ENCODE measurements around the gene CLDN3. TPM values are rescaled to one million over a fixed set of nuclear protein-coding genes. Genes with fewer than 3 reads are reported as not detected.

CLDN3 gene
- total RNA-seq, 4 donors from 2014 or later = 1.3 TPM; not detected in 3

DNA sequence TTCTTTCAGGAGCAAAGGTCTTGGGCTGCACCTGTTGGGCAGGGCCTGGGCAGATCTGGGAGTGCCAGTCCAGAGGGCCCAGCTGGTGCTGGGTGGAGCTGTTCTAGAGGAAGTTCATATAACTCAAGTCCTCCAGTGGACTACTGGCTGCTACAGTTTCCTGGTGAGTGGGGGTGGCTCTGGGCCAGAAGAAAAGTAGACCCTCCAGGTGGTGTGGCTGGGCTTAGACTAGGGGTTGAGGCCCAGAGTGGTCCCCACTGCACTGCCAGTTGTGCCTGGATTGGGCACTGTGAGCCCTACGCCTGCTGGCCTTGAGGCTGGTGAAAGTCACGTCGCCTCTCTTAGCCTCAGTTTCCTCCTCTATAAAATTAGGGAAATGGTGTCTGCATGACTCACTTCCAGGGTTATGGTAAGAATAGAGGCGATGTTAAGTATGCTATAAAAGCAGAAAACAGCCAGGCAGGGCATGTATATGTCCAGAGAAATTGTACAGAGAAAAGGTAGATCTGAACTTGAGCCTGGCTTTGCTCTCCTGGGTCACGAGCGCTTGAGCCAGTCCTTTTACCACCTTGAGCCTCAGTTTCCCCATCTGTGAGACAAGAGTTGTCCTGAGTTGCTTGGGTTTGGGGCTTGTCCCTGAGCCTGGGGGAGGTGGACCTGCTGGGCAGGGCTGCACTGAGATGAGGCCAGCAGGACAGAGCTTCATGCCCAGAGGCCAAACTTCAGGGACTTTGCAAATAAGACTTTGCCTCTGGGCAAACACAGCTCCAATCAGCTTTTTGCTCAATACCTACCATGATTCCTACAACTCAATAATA, 3.8 kb upstream of the CLDN3 start:
- 87 to 88% methylated on average over 3 to 5 of the region's 6 CpGs for WGBS, 2 donors
- Histone ChIP-seq H3K4me1 (peaks cover 0 to 14% (median 6%) of the 10 kb centered on the region in 3 donors), H3K4me3 (no peak overlapping the region), H3K27me3 (peaks cover 0 to 49% (median 6%) of the 10 kb centered on the region in 4 donors), H3K27ac (no peak overlapping the region), H3K36me3 (no peaks in the 10 kb centered on the region), H3K9me3 (no peaks in the 10 kb centered on the region)
- intact Hi-C loops (cut with DNase I) = no loop called here
- DNase-seq = no peak
- no peak for TF ChIP-seq POLR2A (IDR thresholded peaks at IDR 0.05)
- TF ChIP-seq, protein P1, sequence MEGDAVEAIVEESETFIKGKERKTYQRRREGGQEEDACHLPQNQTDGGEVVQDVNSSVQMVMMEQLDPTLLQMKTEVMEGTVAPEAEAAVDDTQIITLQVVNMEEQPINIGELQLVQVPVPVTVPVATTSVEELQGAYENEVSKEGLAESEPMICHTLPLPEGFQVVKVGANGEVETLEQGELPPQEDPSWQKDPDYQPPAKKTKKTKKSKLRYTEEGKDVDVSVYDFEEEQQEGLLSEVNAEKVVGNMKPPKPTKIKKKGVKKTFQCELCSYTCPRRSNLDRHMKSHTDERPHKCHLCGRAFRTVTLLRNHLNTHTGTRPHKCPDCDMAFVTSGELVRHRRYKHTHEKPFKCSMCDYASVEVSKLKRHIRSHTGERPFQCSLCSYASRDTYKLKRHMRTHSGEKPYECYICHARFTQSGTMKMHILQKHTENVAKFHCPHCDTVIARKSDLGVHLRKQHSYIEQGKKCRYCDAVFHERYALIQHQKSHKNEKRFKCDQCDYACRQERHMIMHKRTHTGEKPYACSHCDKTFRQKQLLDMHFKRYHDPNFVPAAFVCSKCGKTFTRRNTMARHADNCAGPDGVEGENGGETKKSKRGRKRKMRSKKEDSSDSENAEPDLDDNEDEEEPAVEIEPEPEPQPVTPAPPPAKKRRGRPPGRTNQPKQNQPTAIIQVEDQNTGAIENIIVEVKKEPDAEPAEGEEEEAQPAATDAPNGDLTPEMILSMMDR (IDR thresholded peaks at IDR 0.05) = no peak

DNA sequence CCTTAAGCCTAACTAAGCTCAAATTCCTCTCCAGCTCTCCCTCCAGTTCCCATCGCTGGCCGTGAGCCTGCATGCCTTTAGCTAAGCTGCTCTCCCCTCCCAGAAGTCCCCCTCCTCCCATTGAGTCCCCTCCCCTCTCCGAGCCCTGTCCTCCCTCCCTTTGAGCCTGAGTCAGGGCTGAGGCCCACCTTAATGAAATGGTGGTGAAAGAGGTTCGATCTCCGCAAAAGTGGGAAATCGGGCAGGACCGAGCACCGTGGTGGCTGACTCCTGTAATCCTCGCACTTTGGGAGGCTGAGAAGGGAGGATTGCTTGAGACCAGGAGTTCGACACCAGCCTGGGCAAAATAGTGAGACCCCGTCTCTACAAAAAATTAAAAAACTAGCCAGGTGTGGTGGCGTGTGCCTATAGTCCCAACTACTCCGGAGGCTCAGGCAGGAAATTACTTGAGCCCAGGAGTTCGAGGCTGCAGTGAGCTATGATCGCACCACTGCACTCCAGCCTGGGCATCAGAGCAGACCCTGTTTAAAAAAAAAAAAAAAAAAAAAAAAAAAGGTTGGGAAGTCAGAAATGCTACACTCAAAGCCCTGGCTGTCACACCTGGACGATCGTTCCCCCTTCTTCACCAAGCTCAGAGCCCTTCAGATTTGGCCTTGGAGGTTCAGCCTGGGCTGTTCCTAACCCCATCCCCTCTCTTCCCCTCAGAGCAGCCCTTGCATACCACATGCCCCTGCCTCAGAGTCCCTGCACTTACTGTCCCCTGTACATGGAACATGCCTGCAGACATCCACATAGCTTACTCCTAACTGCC, 995 bp upstream of the CLDN3 start:
- peaks cover 0 to 69% (median 6%) of the 10 kb centered on the region in 4 donors for H3K27me3 ChIP-seq
- 60 to 67% methylated on average over 11 to 15 of the region's 17 CpGs for WGBS, 2 donors
- no peaks in the 10 kb centered on the region for H3K9me3 ChIP-seq
- intact Hi-C loops (cut with DNase I) = no loop called here
- TF ChIP-seq, protein P1 (IDR thresholded peaks at IDR 0.05) = no peak
- TF ChIP-seq POLR2A (IDR thresholded peaks at IDR 0.05) = no peak
- H3K4me3 ChIP-seq = peak overlapping the region in 2 of 4 donors; percentile 39 to 56
- H3K36me3 ChIP-seq = no peaks in the 10 kb centered on the region
- no peak overlapping the region for H3K27ac ChIP-seq
- no peak for DNase-seq
- H3K4me1 ChIP-seq = peaks cover 0 to 14% (median 6%) of the 10 kb centered on the region in 3 donors

DNA sequence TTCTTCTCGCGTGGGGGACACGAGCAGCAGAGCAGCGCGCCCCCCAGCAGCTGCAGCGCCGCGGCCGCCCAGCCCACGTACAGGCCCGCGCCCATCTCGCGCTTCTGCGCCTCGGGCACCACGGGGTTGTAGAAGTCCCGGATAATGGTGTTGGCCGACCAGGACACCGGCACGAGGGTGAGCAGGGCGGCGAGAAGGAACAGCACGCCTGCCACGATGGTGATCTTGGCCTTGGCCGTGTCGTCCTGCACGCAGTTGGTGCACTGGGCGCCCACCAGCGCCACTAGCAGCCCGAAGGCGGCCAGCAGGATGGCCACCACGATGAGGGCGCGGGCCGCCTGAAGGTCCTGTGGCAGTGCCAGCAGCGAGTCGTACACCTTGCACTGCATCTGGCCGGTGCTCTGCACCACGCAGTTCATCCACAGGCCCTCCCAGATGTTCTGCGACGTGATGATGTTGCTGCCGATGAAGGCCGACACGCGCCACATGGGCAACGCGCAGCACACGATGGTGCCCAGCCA, 529 bp downstream of the CLDN3 start:
- TF ChIP-seq POLR2A (IDR thresholded peaks at IDR 0.05) = no peak
- TF ChIP-seq, protein P1 (IDR thresholded peaks at IDR 0.05) = no peak
- WGBS, 2 donors = 25% methylated on average over 16 of the region's 49 CpGs; no CpG with 5 or more reads in 1 of the 2 donors
- peaks cover 0 to 14% (median 6%) of the 10 kb centered on the region in 3 donors for H3K4me1 ChIP-seq
- no peak for DNase-seq
- H3K4me3 ChIP-seq = peak overlapping the region in 2 of 4 donors; percentile 39 to 56
- H3K27me3 ChIP-seq = peaks cover 0 to 69% (median 6%) of the 10 kb centered on the region in 4 donors
- no peaks in the 10 kb centered on the region for H3K36me3 ChIP-seq
- no peaks in the 10 kb centered on the region for H3K9me3 ChIP-seq
- peak overlapping the region in 1 of 4 donors; percentile 57 for H3K27ac ChIP-seq
- intact Hi-C loops (cut with DNase I) = no loop called here

DNA sequence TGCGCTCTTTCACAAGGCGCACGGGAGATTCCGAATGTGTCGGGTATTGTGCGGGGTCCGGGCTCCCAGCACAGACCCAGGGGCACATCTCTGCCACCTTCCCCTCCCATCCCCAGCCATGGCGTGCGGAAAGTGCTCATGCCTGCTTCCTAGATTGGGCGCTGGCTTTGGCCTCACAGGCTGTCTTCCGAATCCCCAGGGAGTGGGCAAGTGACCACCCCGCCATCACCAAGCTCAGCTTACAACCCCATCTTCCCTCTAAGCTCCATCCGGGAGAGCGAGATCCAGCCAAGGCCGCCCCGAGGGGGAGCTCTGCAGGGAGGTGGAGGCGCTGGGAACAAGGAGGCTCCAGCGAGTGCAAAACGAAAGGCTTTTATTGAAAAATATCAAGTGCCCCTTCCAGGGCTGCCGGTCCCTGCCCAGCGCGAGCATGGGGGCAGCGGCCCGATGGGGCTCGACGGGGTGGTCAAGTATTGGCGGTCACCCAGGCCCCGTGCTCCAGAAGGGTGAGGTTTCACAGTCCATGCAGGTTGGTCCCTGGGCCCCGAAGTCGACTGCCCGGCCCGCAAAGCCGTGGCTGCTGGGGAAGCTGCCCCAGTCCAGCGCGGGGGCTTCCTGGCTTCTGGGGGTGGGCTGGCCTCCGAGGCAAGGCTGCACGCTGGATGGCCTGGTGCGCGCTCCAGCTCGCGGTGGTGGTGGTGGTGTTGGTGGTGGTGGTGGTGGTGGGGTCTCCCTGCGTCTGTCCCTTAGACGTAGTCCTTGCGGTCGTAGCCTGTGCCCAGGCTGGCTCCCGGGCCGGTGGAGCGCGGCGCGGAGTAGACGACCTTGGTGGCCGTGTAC, 1.2 kb downstream of the CLDN3 start:
- H3K4me3 ChIP-seq = peak overlapping the region in 1 of 4 donors; percentile 56

More for the DNA sequence above, 1.2 kb downstream of the CLDN3 start:
- Histone ChIP-seq H3K9me3 (no peaks in the 10 kb centered on the region), H3K4me1 (peaks cover 0 to 14% (median 6%) of the 10 kb centered on the region in 3 donors), H3K27me3 (peaks cover 0 to 67% (median 6%) of the 10 kb centered on the region in 4 donors), H3K27ac (no peak overlapping the region), H3K36me3 (no peaks in the 10 kb centered on the region)
- DNase-seq = no peak
- 51 to 61% methylated on average over 11 to 15 of the region's 53 CpGs for WGBS, 2 donors
- TF ChIP-seq, protein P1 (IDR thresholded peaks at IDR 0.05) = no peak
- no peak for TF ChIP-seq POLR2A (IDR thresholded peaks at IDR 0.05)
- intact Hi-C loops (cut with DNase I) = no loop called here
